Activated CD4-positive, alpha-beta T cell treated with anti-CD3 and anti-CD28 coated beads, Interleukin-2, Interleukin-4, amounts not matched to agents 100 ng/mL and 50 ng/mL, durations not matched to agents 16 hours and 8 hours (primary cell): ENCODE data around the gene DDX10.

ENCODE experiments used
- DNase-seq: peaks from one replicate; pipeline ENCODE4 v3.0.0-alpha.2; 2020; ENCODE audit warnings: low spot score

DDX10 gene

DNA sequence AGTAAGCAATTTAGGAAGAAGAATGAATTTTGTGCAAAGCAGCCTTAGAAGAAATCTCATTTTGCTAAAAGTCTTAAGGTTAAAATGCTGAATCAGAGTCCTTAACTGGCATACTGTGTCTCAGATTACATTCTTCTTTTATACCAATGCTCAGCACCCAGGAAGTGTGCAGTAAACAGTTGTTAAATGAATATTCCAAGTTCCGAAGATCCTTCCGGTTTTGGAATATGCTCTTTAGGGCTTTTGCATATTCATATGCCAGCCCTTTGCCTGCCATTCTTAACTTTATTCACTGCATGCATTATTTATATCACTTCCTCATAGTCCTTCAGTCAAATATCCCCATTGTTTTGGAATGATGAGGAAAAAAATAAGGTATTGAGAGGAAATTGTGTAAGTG is 242.0 kb downstream of the DDX10 start:
- no peak for DNase-seq

DNA sequence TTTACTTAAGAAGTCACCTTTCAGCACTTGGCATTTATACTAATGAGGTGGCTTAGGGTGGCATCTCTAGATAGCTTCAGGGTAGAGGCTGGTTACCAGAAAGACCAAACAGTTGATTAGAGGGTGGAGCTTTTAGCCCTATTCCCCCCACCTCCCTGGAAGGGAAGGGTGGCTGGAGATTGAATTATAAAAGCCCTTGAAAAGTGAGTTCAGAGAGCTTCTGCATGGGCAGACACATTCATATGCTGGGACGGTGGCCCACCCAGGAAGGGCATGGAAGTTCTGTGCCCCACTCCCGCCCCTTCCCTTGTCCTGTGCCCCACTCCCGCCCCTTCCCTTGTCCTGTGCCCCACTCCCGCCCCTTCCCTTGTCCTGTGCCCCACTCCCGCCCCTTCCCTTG is 244.2 kb downstream of the DDX10 start:
- no peak for DNase-seq

DNA sequence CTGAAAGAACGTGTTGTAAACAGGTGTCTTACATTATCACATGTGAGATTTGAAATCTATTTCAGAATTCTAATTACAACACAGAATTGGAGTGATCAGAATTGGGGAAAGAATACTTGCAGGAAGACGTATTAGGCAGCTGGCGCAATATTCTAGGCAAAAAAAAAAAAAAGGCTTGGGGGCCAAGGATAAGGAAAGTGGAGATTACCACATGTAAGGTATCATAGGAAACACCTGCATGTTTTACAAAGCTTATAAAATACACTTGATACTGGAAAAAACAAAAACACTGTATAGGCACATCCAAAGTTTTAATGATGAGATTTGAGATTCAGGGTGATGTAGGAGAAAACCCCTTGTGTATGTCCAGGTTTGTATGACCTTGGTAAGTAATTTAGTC is 245.1 kb downstream of the DDX10 start:
- no peak for DNase-seq

DNA sequence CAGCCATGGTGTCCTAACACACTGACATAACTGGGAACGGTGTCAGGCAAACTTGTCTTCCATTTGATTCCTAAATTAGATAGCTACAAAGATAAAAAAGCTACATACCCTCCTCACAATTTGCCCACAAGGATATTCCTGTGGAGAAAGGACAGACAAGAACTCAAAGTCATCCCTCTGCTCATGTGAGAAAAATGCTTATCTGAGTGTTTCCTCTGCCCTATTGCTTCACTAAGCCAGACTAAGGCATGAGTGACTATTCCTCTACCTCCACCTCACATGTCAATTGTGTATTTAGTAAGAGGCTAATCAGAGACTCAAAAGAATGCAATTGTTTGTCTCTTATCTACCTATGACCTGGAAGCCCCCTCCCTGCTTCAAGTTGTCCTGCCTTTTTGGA is 247.7 kb downstream of the DDX10 start:
- no peak for DNase-seq

- no peak for DNase-seq
Measured at GRCh38 chr11:108913204-108913603, 248.3 kb downstream of the DDX10 start.

DNA sequence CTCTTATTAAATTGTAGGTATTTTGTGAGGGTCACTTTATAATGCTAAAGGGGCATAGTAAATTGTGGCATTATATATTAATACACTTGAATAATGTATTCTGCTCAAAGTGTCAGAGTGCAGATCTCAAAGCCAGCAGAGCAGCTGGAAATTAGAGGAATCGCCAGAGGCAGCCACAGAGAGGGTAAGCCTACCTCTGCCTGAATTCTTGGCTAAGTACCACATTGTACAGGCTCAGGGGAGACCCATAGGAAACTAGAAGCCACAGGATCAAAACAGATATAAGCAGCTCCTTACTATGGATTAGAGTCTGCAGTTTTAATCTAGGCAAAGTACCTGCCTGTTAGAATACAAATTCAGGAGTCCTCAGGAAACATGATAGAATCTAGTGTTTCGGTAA is 249.3 kb downstream of the DDX10 start:
- no peak for DNase-seq

DNA sequence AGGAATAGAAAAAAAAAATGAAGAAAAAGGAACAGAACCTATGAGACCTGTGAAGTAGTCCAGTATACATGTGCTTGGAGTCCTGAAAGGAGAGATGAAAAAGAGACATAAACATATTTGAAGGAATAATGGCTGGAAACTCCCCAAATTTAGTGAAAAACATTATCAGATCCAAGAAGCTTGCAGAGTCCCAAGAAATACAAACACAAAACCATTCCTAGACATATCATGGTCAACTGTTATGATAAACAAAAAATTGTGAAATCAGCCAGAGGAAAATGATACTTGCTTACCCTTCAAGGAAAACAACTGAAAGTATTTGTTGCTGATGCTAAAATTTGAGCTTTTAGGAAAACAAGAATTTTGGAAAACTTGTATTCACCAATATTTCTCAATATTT is 250.1 kb downstream of the DDX10 start:
- no peak for DNase-seq

GRCh38 chr11:108915666-108916065 is 250.8 kb downstream of the DDX10 start:
- DNase-seq, result no peak

DNA sequence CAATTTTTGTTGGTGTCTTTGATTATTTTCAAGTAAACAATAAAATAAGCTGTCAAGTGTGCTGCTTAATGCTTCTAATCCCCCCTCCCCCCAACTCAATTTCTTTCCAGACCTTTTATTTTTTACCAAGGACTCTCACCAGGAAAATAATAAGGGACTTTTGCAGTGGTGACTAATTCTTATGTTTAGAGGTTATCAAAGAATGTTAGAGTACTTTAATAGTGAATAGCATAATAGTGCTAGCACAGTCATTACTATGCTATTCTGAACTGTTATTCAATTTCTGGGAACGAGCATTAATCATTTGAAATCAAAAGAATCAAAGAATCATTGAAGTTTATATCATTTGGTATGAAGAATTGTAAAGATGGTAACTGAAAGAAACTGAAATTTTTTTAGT is 251.4 kb downstream of the DDX10 start:
- DNase-seq, result no peak

DNA sequence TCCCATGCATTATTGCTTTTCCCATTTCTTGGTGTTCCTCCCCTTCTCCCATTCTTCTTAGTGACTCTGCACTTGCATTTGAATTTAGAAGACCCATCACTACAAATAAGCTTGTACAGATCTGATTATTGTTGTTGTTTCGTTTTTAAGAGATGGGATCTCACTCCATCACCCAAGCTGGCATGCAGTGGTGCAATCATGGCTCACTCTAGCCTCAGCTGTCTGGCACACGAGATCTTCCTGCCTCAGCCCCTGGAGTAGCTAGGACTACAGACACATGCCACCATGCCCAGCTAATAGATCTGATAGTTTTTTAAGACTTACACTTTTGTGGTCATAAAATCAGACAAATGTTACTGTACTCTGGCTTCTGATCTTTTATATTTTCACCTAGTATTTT is 252.1 kb downstream of the DDX10 start:
- DNase-seq, result no peak

GRCh38 chr11:108921211-108921610 is 256.3 kb downstream of the DDX10 start:
- no peak for DNase-seq

GRCh38 chr11:108922241-108922640 is 257.4 kb downstream of the DDX10 start:
- DNase-seq, result no peak

DNA sequence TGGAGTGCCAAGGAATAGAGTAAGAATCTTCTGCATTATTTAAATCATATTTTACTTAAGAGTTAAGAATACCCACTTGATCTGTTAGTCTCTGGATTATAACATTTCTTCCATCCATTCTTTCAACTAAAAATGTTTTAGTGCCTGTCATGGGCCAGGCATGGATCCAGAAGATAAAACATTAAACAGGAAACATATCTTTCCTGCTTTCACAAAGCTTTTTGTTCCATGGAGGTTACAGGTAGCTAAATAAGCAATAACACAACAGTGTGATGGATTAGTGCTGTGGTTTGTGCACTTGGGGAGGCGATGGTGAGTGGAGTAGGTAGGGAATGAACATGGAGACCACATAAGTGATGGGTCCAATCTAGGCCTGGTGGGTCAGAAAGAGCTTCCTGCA is 258.5 kb downstream of the DDX10 start:
- no peak for DNase-seq

DNA sequence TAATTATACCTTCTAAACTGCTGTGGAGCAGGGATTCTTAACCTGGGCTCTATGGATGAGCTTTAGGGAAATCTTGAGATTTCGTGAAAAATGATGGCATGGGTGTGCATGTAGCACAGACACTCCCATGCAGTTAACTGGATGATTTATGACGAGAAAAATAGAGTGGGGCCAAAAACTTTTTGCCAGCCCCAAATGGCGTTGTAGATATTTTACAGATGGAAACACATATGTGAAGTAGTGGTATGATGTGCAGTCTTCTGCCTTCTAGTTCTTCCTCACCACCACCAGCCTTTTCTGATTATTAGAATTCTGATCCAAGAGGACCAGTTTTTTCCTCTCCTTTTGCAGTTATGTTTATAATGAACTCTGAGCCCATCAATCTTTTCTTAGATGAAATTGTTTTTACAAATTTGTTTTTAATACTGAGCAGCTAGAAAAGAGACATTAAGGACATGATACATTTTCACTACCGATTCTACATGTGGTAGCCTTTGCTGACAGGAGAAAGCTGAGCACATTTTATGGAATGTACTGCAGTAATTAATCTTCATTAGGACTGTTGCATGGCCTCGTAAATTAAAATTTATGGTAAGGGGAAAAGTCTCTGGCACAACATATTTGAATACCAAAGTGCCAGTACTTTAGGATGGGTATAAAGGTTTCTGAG is 261.4 kb downstream of the DDX10 start:
- no peak for DNase-seq

GRCh38 chr11:108926841-108927577 is 262.1 kb downstream of the DDX10 start:
- no peak for DNase-seq

- no peak for DNase-seq
Measured at GRCh38 chr11:108927791-108928545, 263.1 kb downstream of the DDX10 start.

DNA sequence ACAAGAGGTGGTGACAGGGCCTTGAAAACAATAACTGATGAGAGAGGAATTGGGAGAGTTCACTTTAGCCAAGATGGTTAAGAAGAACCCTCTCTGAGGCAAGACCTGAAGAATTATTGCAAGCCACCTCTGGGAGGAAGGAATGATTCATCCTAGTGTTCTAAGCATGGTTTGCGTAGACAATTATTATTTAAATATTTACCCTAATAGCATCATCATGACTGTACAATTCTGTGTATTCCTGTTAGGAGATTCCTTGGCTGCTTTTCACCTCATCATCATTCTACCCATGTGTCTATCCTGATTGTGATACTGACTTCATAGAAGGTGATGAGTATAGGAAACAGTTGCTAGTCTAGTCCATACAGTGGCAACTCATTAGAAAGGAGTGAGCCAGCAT is 264.4 kb downstream of the DDX10 start:
- no peak for DNase-seq

DNA sequence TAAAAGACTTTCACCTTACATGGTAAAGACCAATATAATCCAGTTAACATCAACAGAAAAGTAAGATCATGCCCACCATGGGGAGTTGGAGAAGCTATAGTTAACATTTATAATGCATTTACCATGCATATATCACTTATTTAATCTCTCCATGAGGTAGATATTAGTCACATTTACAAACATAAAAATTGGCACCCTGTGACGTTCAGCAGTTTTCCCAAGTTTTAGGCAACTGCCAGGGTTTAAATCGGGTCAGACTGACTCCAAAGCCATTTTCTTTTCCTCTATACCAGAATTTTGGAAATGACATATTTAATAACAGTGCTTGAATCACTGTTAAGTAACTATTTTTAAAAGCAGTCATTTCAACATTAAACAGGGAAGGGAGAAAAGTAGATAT is 266.3 kb downstream of the DDX10 start:
- no peak for DNase-seq

DNA sequence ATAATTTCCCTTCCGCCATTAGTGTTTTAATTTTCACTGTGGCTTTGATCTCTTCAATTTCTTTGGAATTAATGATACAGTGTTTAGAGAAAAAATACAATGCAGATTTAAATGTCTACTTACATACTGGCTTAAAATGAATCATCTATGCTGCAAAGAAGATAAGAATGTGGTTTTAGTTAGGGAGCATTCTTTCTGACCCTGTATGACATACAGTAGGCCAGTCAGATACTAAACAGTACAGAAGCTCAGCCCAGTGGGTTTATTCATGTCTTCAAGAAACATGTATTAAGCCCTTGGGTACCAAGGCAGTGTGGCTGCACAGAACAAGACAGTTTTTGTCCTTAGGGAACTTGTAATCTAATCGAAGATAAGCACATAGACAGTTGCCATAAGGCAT is 268.8 kb downstream of the DDX10 start:
- DNase-seq, result no peak

DNA sequence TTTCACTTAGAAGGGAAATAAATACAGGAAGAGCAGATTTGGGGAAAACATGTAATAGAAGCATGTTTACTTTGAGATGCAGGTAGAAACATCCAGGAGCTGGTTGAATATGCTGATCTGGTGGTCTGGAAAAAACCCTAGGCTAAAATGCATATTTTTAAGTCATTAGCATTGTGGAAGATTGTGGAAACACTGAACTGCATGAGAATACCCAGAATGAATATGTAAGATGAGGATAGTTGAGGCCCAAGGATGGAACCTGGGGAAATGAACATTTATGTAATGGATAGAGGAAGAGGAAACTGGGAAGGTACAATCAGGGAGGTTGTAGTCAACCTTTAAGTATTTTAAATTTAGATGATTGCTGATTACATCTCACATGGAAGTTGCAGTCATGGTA is 269.4 kb downstream of the DDX10 start:
- DNase-seq, result no peak

- no peak for DNase-seq
Measured at GRCh38 chr11:108934696-108935095, 269.8 kb downstream of the DDX10 start.

DNA sequence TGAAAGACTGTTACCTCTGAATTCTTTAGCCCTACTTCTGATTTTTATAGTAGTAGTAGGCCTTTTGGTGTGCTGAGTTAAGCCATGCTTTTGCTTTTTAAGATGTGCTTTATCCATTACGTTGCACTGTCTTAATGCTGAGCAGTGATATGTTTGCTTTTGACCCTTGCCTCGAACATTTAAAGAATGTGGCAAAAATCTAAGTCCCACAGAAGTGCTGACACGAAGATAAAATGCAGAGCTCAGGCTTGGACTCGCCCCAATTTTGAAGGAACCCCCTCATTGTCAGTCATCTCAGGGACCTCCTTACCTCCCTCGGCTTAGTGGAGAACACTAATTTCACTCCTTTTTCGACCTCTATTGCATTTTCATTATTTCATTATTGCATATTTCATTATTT is 272.9 kb downstream of the DDX10 start:
- no peak for DNase-seq

DNA sequence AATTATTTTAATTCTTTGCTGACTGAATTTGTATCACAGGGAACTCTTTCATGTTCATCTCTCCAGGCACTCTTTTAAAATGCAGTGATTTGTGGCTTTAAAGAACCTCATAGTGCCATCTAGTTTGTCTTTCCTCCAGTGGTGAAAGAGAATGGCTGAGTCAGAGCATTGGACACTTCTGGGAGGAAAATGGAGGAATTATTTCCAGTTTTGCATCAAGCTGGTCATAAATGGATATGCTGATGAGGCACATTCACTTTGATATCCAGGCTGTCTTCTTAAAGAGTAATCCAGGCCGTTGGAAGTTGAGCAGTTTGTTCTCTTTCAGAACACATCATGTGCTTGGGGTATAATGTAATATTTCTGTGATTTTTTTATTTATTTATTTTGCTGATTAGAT is 273.7 kb downstream of the DDX10 start:
- DNase-seq, result no peak
